H1 (cell line): ENCODE results near the gene TRPV2. TPM values are rescaled to one million over a fixed set of nuclear protein-coding genes. Genes with fewer than 3 reads are reported as not detected.

Source experiments
- CTCF ChIA-PET: fragments of 300-600 bp; sonication (Branson Sonifier 250); formaldehyde crosslinking; loops from one replicate; lab custom pipeline; 2021; ENCODE audit not compliant: partially characterized antibody; lab: Charles Lee
- POLR2A ChIA-PET: fragments of 300-600 bp; sonication (Branson Sonifier 250); formaldehyde crosslinking; loops from one replicate; lab custom pipeline; 2021; ENCODE audit warnings: inconsistent platforms; ENCODE audit not compliant: partially characterized antibody; lab: Charles Lee
- DNase-seq, 2 experiments: peaks; one replicate each; pipeline versions ENCODE4 v3.0.0 to v3.0.0-alpha.2; 2010 to 2022; ENCODE audit warnings: low spot score in 2 of 2, low read depth in 1 of 2, mixed read lengths in 1 of 2
- FAIRE-seq: peaks from 2 replicates; lab custom pipeline; 2011; peaks lifted over from hg19 to GRCh38; lab: Jason Lieb, UNC
- H2AFZ ChIP-seq: 2 replicates; pipeline ENCODE4 v1.8.1; 2012; ENCODE audit warnings: low read length, inconsistent platforms
- H2AK5ac ChIP-seq: 2 replicates; pipeline ENCODE4 v1.6.1; 2013; ENCODE audit warnings: low read depth, low read length
- H2BK120ac ChIP-seq: replicated peaks from 2 replicates; pipeline ENCODE3; 2013; ENCODE audit warnings: low read depth, low read length, inconsistent platforms
- H2BK12ac ChIP-seq: 2 replicates; pipeline ENCODE4 v1.6.1; 2013; ENCODE audit warnings: low read depth, low read length
- H2BK15ac ChIP-seq: 2 replicates; pipeline ENCODE4 v1.6.1; 2013; ENCODE audit warnings: low read length
- H2BK20ac ChIP-seq: 2 replicates; pipeline ENCODE4 v1.6.1; 2013; ENCODE audit warnings: low read length
- H2BK5ac ChIP-seq: 2 replicates; pipeline ENCODE4 v1.6.1; 2013; ENCODE audit warnings: low read depth, low read length
- H3K14ac ChIP-seq: 2 replicates; pipeline ENCODE4 v1.6.1; 2013; ENCODE audit warnings: inconsistent platforms; ENCODE audit not compliant: insufficient read length
- H3K18ac ChIP-seq: 2 replicates; pipeline ENCODE4 v1.6.1; 2013; ENCODE audit warnings: low read length; ENCODE audit errors: extremely low read depth
- H3K23ac ChIP-seq: 2 replicates; pipeline ENCODE4 v1.6.1; 2013; ENCODE audit warnings: inconsistent platforms; ENCODE audit not compliant: insufficient read length
- H3K23me2 ChIP-seq: 2 replicates; pipeline ENCODE4 v1.6.1; 2013; ENCODE audit warnings: low read depth, low read length
- H3K27ac ChIP-seq: 2 replicates; pipeline ENCODE4 v1.6.1; 2011; ENCODE audit warnings: low read depth, low read length, inconsistent platforms
- H3K27me3 ChIP-seq, 4 experiments: replicated peaks in 1 of 4; 1 replicate in 1 of 4; 2 replicates in 3 of 4; pipeline versions ENCODE4 v1.6.1 to v1.8.1; 2011 to 2013; ENCODE audit warnings: low read length in 3 of 4, mild to moderate bottlenecking in 3 of 4, inconsistent platforms in 2 of 4, mixed read lengths in 2 of 4, moderate library complexity in 1 of 4; ENCODE audit not compliant: control insufficient read depth in 3 of 4, insufficient read depth in 3 of 4; ENCODE audit errors: extremely low read depth in 1 of 4
- H3K36me3 ChIP-seq, 4 experiments: 2 replicates each; pipeline versions ENCODE4 v1.6.1 to v1.8.1; 2011 to 2013; ENCODE audit warnings: mild to moderate bottlenecking in 4 of 4, low read length in 3 of 4, moderate library complexity in 2 of 4, control low read depth in 1 of 4, inconsistent platforms in 1 of 4; ENCODE audit not compliant: insufficient read depth in 4 of 4, control insufficient read depth in 2 of 4
- H3K4ac ChIP-seq: replicated peaks from 2 replicates; pipeline ENCODE3; 2013; ENCODE audit warnings: low read length, low read depth, mixed read lengths, inconsistent platforms; ENCODE audit not compliant: insufficient read length
- H3K4me1 ChIP-seq, 4 experiments: replicated peaks in 1 of 4; 1 replicate in 1 of 4; 2 replicates in 3 of 4; pipeline versions ENCODE4 v1.6.1 to v1.8.1; 2011 to 2013; ENCODE audit warnings: low read length in 3 of 4, inconsistent platforms in 2 of 4, mixed read lengths in 1 of 4; ENCODE audit not compliant: insufficient read depth in 4 of 4, control insufficient read depth in 3 of 4
- H3K4me2 ChIP-seq, 2 experiments: 2 replicates each; pipeline versions ENCODE4 v1.6.1 to v1.8.1; 2011 to 2013; ENCODE audit warnings: low read depth in 2 of 2, low read length in 2 of 2, control low read depth in 1 of 2, inconsistent platforms in 1 of 2, mild to moderate bottlenecking in 1 of 2; ENCODE audit not compliant: insufficient read depth in 1 of 2
- H3K4me3 ChIP-seq, 4 experiments: fragments of 200-600, 300-600 bp in 1 of 4; sonication (generic), shearing (Covaris generic), sonication (Bioruptor Twin) in 1 of 4; 2 replicates each; pipeline versions ENCODE4 v1.5.1 to v1.8.1; 2011 to 2016; ENCODE audit warnings: low read length in 4 of 4, low read depth in 3 of 4, control low read depth in 2 of 4, inconsistent platforms in 2 of 4, mild to moderate bottlenecking in 2 of 4, mixed read lengths in 1 of 4, moderate library complexity in 1 of 4; ENCODE audit not compliant: insufficient read depth in 2 of 4; ENCODE audit errors: extremely low read depth in 1 of 4
- H3K56ac ChIP-seq: replicated peaks from 2 replicates; pipeline ENCODE3; 2013; ENCODE audit warnings: low read depth, mild to moderate bottlenecking, mixed read lengths, low read length, inconsistent platforms; ENCODE audit not compliant: insufficient read length
- H3K79me1 ChIP-seq: 2 replicates; pipeline ENCODE4 v1.6.1; 2013; ENCODE audit warnings: low read depth, low read length, control low read depth
- H3K79me2 ChIP-seq, 2 experiments: 2 replicates each; pipeline versions ENCODE4 v1.6.1 to v1.8.1; 2012 to 2013; ENCODE audit warnings: low read length in 2 of 2, mild to moderate bottlenecking in 2 of 2, inconsistent platforms in 1 of 2; ENCODE audit not compliant: insufficient read depth in 2 of 2, control insufficient read depth in 1 of 2
- H3K9ac ChIP-seq, 4 experiments: replicated peaks in 1 of 4; 1 replicate in 1 of 4; 2 replicates in 3 of 4; pipeline versions ENCODE4 v1.6.1 to v1.8.1; 2011 to 2013; ENCODE audit warnings: low read depth in 3 of 4, low read length in 3 of 4, control low read depth in 2 of 4, mild to moderate bottlenecking in 2 of 4, moderate library complexity in 2 of 4, inconsistent platforms in 1 of 4; ENCODE audit errors: extremely low read depth in 1 of 4
- H3K9me3 ChIP-seq, 2 experiments: 2 replicates each; pipeline versions ENCODE4 v1.6.1 to v1.8.1; 2012 to 2013; ENCODE audit warnings: mild to moderate bottlenecking in 2 of 2, moderate library complexity in 2 of 2, control low read depth in 1 of 2, inconsistent platforms in 1 of 2, low read depth in 1 of 2, low read length in 1 of 2, mixed read lengths in 1 of 2; ENCODE audit not compliant: insufficient read depth in 2 of 2
- H4K20me1 ChIP-seq, 2 experiments: replicated peaks in 1 of 2; 2 replicates each; pipeline versions ENCODE3 to v1.8.1; 2011 to 2013; ENCODE audit warnings: inconsistent platforms in 2 of 2, low read length in 2 of 2, mild to moderate bottlenecking in 1 of 2; ENCODE audit not compliant: insufficient read depth in 2 of 2, control insufficient read depth in 1 of 2
- H4K5ac ChIP-seq: 2 replicates; pipeline ENCODE4 v1.6.1; 2013; ENCODE audit warnings: low read length, low read depth, mixed read lengths, inconsistent platforms; ENCODE audit not compliant: insufficient read length
- H4K8ac ChIP-seq: 2 replicates; pipeline ENCODE4 v1.8.0; 2013; ENCODE audit warnings: mild to moderate bottlenecking, moderate library complexity, low read length, inconsistent platforms; ENCODE audit not compliant: insufficient read depth; ENCODE audit errors: extremely low read depth
- H4K91ac ChIP-seq: replicated peaks from 2 replicates; pipeline ENCODE3; 2013; ENCODE audit warnings: low read length, mixed read lengths, inconsistent platforms; ENCODE audit not compliant: insufficient read length
- BACH1 ChIP-seq: IDR thresholded peaks from 2 replicates; pipeline ENCODE4 v1.6.1; 2012; ENCODE audit warnings: low read length, improper control_type of control experiment
- CBX5 ChIP-seq: fragments of 300-800, 300-1000 bp; sonication (generic); IDR thresholded peaks from 2 replicates; pipeline ENCODE4 v1.7.1; 2016; ENCODE audit warnings: antibody characterized with exemption, low read length, low read depth
- FOSL1 ChIP-seq: IDR thresholded peaks from 2 replicates; pipeline ENCODE4 v1.6.1; 2011; ENCODE audit warnings: mild to moderate bottlenecking, low read depth, low read length, moderate library complexity; ENCODE audit not compliant: insufficient read depth
- GABPA ChIP-seq: IDR thresholded peaks from 2 replicates; pipeline ENCODE4 v1.6.1; 2011; ENCODE audit warnings: mild to moderate bottlenecking, low read length, moderate library complexity, borderline replicate concordance; ENCODE audit not compliant: insufficient read depth
- JUN ChIP-seq: IDR thresholded peaks from 2 replicates; pipeline ENCODE4 v1.6.1; 2011; ENCODE audit warnings: low read depth, mild to moderate bottlenecking, improper control_type of control experiment, low read length
- JUND ChIP-seq: IDR thresholded peaks from 2 replicates; pipeline ENCODE4 v1.6.1; 2011; ENCODE audit warnings: mild to moderate bottlenecking, improper control_type of control experiment, low read length
- MAFK ChIP-seq: IDR thresholded peaks from 2 replicates; pipeline ENCODE4 v1.6.1; 2012; ENCODE audit warnings: low read depth, mild to moderate bottlenecking, improper control_type of control experiment, low read length
- MAX ChIP-seq: IDR thresholded peaks from 2 replicates; pipeline ENCODE4 v1.6.1; 2012; ENCODE audit warnings: inconsistent platforms
- POLR2A ChIP-seq, 2 experiments: IDR thresholded peaks; 1 replicate in 1 of 2; 2 replicates in 1 of 2; pipeline ENCODE4 v1.6.1; 2011; ENCODE audit warnings: low read depth in 2 of 2, low read length in 2 of 2, mild to moderate bottlenecking in 2 of 2; ENCODE audit errors: control extremely low read depth in 1 of 2
- WGBS, 2 experiments: shearing (Covaris generic) in 1 of 2; methylation state at CpG; one replicate each; pipeline versions ENCODE4 v1.1.6 to v1.1.7; 2013 to 2015; ENCODE audit warnings: low lambda C conversion rate in 2 of 2, mixed read lengths in 2 of 2, inconsistent platforms in 1 of 2, low coverage in 1 of 2, missing lambda C conversion rate in 1 of 2; ENCODE audit not compliant: insufficient replicate concordance in 2 of 2, insufficient coverage in 1 of 2, insufficient read length in 1 of 2; ENCODE audit errors: extremely low coverage in 1 of 2, missing lambda C conversion rate in 1 of 2; 5-methylcytosine and 5-hydroxymethylcytosine counted together
- polyA plus RNA-seq, 7 experiments: library from polyadenylated mRNA; depleted of rRNA in 3 of 7; stranded (reverse) in 5 of 7; unstranded in 2 of 7; fragments of >200 nt in 5 of 7; fragments of 200-250 nt in 2 of 7; gene quantifications; 1 replicate in 5 of 7; 2 replicates in 1 of 7; 4 replicates in 1 of 7; pipeline versions ENCODE4 v1.2.1 to v1.2.3, GENCODE V29; 2011 to 2013; ENCODE audit warnings: missing spikeins in 2 of 7, mixed read lengths in 2 of 7
- total RNA-seq: library from RNA; stranded (reverse); fragmentation: NEBNext Ultra II Directional; extraction: Animal tissue kit (Norgen Biotek cat#: 25700); gene quantifications from 2 replicates; pipeline ENCODE4 v1.2.1, GENCODE V29; 2021
- TF ChIP-seq, protein P1 (sequence below): IDR thresholded peaks from 2 replicates; pipeline ENCODE4 v1.6.1; 2011; ENCODE audit warnings: low read depth, mild to moderate bottlenecking, low read length; ENCODE audit not compliant: insufficient read depth

The TRPV2 gene
- total and polyA plus RNA-seq, 2 of the 8 experiments (the other 6 are each of a cell fraction or from before 2014, with no cell fraction given): 1.7 to 2.1 TPM

DNA sequence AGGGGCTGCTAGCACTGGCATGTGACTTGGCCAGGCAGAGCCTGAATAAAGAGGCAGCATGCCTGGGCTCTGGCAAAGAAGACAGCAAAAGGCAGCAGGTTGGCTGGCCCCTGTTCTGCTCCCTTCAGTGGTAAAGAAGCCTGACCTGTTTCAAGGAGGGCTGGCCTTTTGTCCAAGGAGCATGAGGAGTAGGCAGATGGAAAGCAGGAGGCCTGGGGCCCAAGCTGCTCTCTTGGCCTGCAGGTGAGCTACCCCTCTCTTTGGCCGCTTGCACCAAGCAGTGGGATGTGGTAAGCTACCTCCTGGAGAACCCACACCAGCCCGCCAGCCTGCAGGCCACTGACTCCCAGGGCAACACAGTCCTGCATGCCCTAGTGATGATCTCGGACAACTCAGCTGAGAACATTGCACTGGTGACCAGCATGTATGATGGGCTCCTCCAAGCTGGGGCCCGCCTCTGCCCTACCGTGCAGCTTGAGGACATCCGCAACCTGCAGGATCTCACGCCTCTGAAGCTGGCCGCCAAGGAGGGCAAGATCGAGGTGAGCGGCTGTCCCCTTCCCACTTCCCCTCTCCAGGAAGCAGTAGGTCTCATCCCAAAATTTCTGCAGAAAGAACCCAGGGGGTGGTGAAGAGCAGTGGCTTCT is 8.0 kb downstream of the TRPV2 start:
- Histone ChIP-seq H4K20me1 (no peaks in the 10 kb centered on the region), H4K5ac (no peak overlapping the region), H3K9me3 (no peaks in the 10 kb centered on the region), H3K4ac (no peak overlapping the region), H2BK15ac (0 out of 2 replicates have a peak overlapping the region, but pooled peaks have one; percentile 23), H3K18ac (no peak overlapping the region), H3K9ac (no peak overlapping the region), H2BK5ac (0 out of 2 replicates have a peak overlapping the region, but pooled peaks have one; percentile 24), H2AK5ac (no peak overlapping the region), H3K56ac (no peak overlapping the region), H3K14ac (no peak overlapping the region), H4K91ac (no peak overlapping the region), H3K79me1 (no peaks in the 10 kb centered on the region), H2BK20ac (no peak overlapping the region), H3K27me3 (no peaks in the 10 kb centered on the region), H2BK12ac (peak overlapping the region; percentile 12; the same call in 1 of the 2 replicates), H3K23me2 (no peaks in the 10 kb centered on the region), H3K23ac (no peak overlapping the region), H3K4me3 (no peak overlapping the region), H3K4me2 (no peak overlapping the region), H3K4me1 (peaks cover 0 to 2% (median 0%) of the 10 kb centered on the region in 4 experiments; a peak in 1 of 7 replicates), H2BK120ac (no peak overlapping the region), H3K36me3 (no peaks in the 10 kb centered on the region), H3K27ac (no peak overlapping the region), H4K8ac (no peak overlapping the region), H3K79me2 (no peaks in the 10 kb centered on the region), H2AFZ (no peak overlapping the region)
- no peak for TF ChIP-seq JUND
- no peak for TF ChIP-seq MAFK
- TF ChIP-seq CBX5: no peak
- TF ChIP-seq POLR2A (IDR thresholded peaks at IDR 0.05; ENCODE audit: control extremely low read depth in 1 of 2, low read depth in 2 of 2, low read length in 2 of 2): no peak
- TF ChIP-seq FOSL1: no peak
- TF ChIP-seq, protein P1, sequence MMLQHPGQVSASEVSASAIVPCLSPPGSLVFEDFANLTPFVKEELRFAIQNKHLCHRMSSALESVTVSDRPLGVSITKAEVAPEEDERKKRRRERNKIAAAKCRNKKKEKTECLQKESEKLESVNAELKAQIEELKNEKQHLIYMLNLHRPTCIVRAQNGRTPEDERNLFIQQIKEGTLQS: no peak
- TF ChIP-seq JUN: no peak
- TF ChIP-seq BACH1: no peak
- TF ChIP-seq GABPA: no peak
- TF ChIP-seq MAX: no peak
- DNase-seq (no peak), FAIRE-seq (no peak)
- CTCF ChIA-PET: interaction anchor here (0.7 to 2.1 kb wide), 3 partner anchors 14 to 59 kb away, joined by 3 to 9 read pairs (median 3); no protein-coding TSS in a partner anchor
- WGBS, 2 experiments: 92% methylated on average over 10 of the region's 10 CpGs; no CpG with 5 or more reads in 1 of the 2 experiments
- POLR2A ChIA-PET: interaction anchor here (0.6 to 3.3 kb wide), 7 partner anchors 11 to 1656 kb away, joined by 3 to 22 read pairs (median 4); partner anchors contain the start of gene UBB
